Stimulated activated effector memory CD8-positive, alpha-beta T cell treated with anti-CD3 and anti-CD28 coated beads, Interleukin-12 subunit alpha, Interleukin-12 subunit beta, amount 100 ng/mL, for 72 hours (primary cell): Measurements from ENCODE around the gene MCOLN2.
A peak's percentile ranks its signal among the peaks of the same experiment; 100 is the strongest.
"Not testable (repeated sequence)": the region's sequence is repeated elsewhere in the genome, so short reads cannot be mapped to it uniquely, and the experiment has no call there.

Source experiments
- ATAC-seq: fragments of 150-1000 bp; cut with Tn5 transposase; 2 replicates; pipeline ENCODE4 v1.10.0; 2021
- DNase-seq, 2 donors: peaks; one replicate each; pipeline ENCODE4 v3.0.0; 2021 to 2022; ENCODE audit warnings: low spot score in 2 of 2
- H3K27ac Mint-ChIP-seq: one replicate; pipeline ENCODE4 v1.8.0; 2022; ENCODE audit warnings: mild to moderate bottlenecking, mixed read lengths
- H3K36me3 Mint-ChIP-seq: one replicate; pipeline ENCODE4 v1.8.0; 2022; ENCODE audit warnings: mild to moderate bottlenecking, mixed read lengths
- H3K4me1 Mint-ChIP-seq: one replicate; pipeline ENCODE4 v1.8.0; 2022; ENCODE audit warnings: mixed read lengths
- H3K4me3 Mint-ChIP-seq: one replicate; pipeline ENCODE4 v1.8.0; 2022; ENCODE audit warnings: mild to moderate bottlenecking, mixed read lengths
- H3K9me3 Mint-ChIP-seq: one replicate; pipeline ENCODE4 v1.8.0; 2022; ENCODE audit warnings: mixed read lengths

Gene MCOLN2

GRCh38 chr1:84997667-84998600 is 1.0 kb upstream of the MCOLN2 start:
- no peaks in the 10 kb centered on the region for H3K9me3 Mint-ChIP-seq
- H3K4me3 Mint-ChIP-seq = peak overlapping the region; percentile 93
- H3K4me1 Mint-ChIP-seq = peaks cover 30% of the 10 kb centered on the region
- no peak for ATAC-seq
- H3K27ac Mint-ChIP-seq = peak overlapping the region; percentile 74
- H3K36me3 Mint-ChIP-seq = peaks cover 5% of the 10 kb centered on the region
- DNase-seq = peak in 1 of 2 donors; percentile 64

GRCh38 chr1:84995484-84996334 is 1.2 kb downstream of the MCOLN2 start:
- H3K4me1 Mint-ChIP-seq = peaks cover 48% of the 10 kb centered on the region
- H3K27ac Mint-ChIP-seq = peak overlapping the region; percentile 82
- peak in 1 of 2 donors; percentile 75 for DNase-seq
- peaks cover 26% of the 10 kb centered on the region for H3K36me3 Mint-ChIP-seq
- ATAC-seq = peak; percentile 50
- peak overlapping the region; percentile 93 for H3K4me3 Mint-ChIP-seq
- no peaks in the 10 kb centered on the region for H3K9me3 Mint-ChIP-seq

GRCh38 chr1:84991097-84991920 is 5.6 kb downstream of the MCOLN2 start:
- Mint-ChIP-seq H3K4me1 (peaks cover 44% of the 10 kb centered on the region), H3K36me3 (peaks cover 38% of the 10 kb centered on the region)
- ATAC-seq = peak; percentile 83

GRCh38 chr1:84988588-84988987 is 8.3 kb downstream of the MCOLN2 start:
- peak overlapping the region; percentile 53 for H3K27ac Mint-ChIP-seq
- H3K4me3 Mint-ChIP-seq = peak overlapping the region; percentile 41
- ATAC-seq = peak; percentile 90
- peaks cover 46% of the 10 kb centered on the region for H3K4me1 Mint-ChIP-seq
- H3K9me3 Mint-ChIP-seq = no peaks in the 10 kb centered on the region
- DNase-seq = no peak
- peaks cover 57% of the 10 kb centered on the region for H3K36me3 Mint-ChIP-seq

More at GRCh38 chr1:84991097-84991920, 5.6 kb downstream of the MCOLN2 start:
- peak overlapping the region; percentile 54 for H3K27ac Mint-ChIP-seq
- no peak for DNase-seq
- no peaks in the 10 kb centered on the region for H3K9me3 Mint-ChIP-seq
- H3K4me3 Mint-ChIP-seq = peak overlapping the region; percentile 93

- H3K27ac Mint-ChIP-seq, DNase-seq, ATAC-seq, H3K4me3 Mint-ChIP-seq, H3K9me3 Mint-ChIP-seq: not testable (repeated sequence)
- Mint-ChIP-seq H3K36me3 (peaks cover 55% of the 10 kb centered on the region), H3K4me1 (peaks cover 31% of the 10 kb centered on the region)
Observed at GRCh38 chr1:84986561-84986960, 10.4 kb downstream of the MCOLN2 start.

- Mint-ChIP-seq H3K27ac (no peak overlapping the region), H3K36me3 (peaks cover 52% of the 10 kb centered on the region), H3K4me3 (no peak overlapping the region), H3K9me3 (peaks cover 5% of the 10 kb centered on the region), H3K4me1 (peaks cover 30% of the 10 kb centered on the region)
- ATAC-seq (no peak), DNase-seq (no peak)
Observed at GRCh38 chr1:84985365-84985764, 11.5 kb downstream of the MCOLN2 start.

GRCh38 chr1:84982395-84982794 is 14.5 kb downstream of the MCOLN2 start:
- no peak for ATAC-seq
- Mint-ChIP-seq H3K27ac (no peak overlapping the region), H3K4me3 (no peak overlapping the region), H3K4me1 (peaks cover 46% of the 10 kb centered on the region), H3K36me3 (peaks cover 47% of the 10 kb centered on the region), H3K9me3 (peaks cover 5% of the 10 kb centered on the region)
- no peak for DNase-seq

- peak overlapping the region; percentile 10 for H3K27ac Mint-ChIP-seq
- peaks cover 31% of the 10 kb centered on the region for H3K36me3 Mint-ChIP-seq
- no peak for DNase-seq
- no peaks in the 10 kb centered on the region for H3K9me3 Mint-ChIP-seq
- H3K4me1 Mint-ChIP-seq = peaks cover 78% of the 10 kb centered on the region
- peak; percentile 51 for ATAC-seq
- peak overlapping the region; percentile 9 for H3K4me3 Mint-ChIP-seq
Observed at GRCh38 chr1:84975035-84975434, 21.9 kb downstream of the MCOLN2 start.

GRCh38 chr1:84973498-84974334 is 23.2 kb downstream of the MCOLN2 start:
- ATAC-seq = no peak

GRCh38 chr1:84972377-84972987 is 24.4 kb downstream of the MCOLN2 start:
- peaks cover 47% of the 10 kb centered on the region for H3K36me3 Mint-ChIP-seq
- peak overlapping the region; percentile 45 for H3K4me3 Mint-ChIP-seq
- H3K9me3 Mint-ChIP-seq = no peaks in the 10 kb centered on the region
- peaks cover 81% of the 10 kb centered on the region for H3K4me1 Mint-ChIP-seq
- ATAC-seq (no peak), DNase-seq (no peak)
- peak overlapping the region; percentile 53 for H3K27ac Mint-ChIP-seq

More at GRCh38 chr1:84973498-84974334, 23.2 kb downstream of the MCOLN2 start:
- Mint-ChIP-seq H3K4me3 (peak overlapping the region; percentile 45), H3K36me3 (peaks cover 44% of the 10 kb centered on the region), H3K27ac (peak overlapping the region; percentile 10), H3K9me3 (no peaks in the 10 kb centered on the region), H3K4me1 (peaks cover 78% of the 10 kb centered on the region)
- DNase-seq = no peak

GRCh38 chr1:84971957-84972356 is 25.0 kb downstream of the MCOLN2 start:
- peak overlapping the region; percentile 53 for H3K27ac Mint-ChIP-seq
- DNase-seq = no peak
- H3K4me3 Mint-ChIP-seq = peak overlapping the region; percentile 45
- H3K4me1 Mint-ChIP-seq = peaks cover 85% of the 10 kb centered on the region
- H3K9me3 Mint-ChIP-seq = no peaks in the 10 kb centered on the region
- no peak for ATAC-seq
- peaks cover 47% of the 10 kb centered on the region for H3K36me3 Mint-ChIP-seq

GRCh38 chr1:84969489-84970250 is 27.2 kb downstream of the MCOLN2 start:
- peak overlapping the region; percentile 68 for H3K27ac Mint-ChIP-seq
- peak; percentile 93 for ATAC-seq
- H3K36me3 Mint-ChIP-seq = peaks cover 52% of the 10 kb centered on the region

GRCh38 chr1:84968865-84969264 is 28.0 kb downstream of the MCOLN2 start:
- H3K27ac Mint-ChIP-seq = peak overlapping the region; percentile 68
- H3K4me1 Mint-ChIP-seq = peaks cover 62% of the 10 kb centered on the region
- DNase-seq = no peak
- no peak overlapping the region for H3K4me3 Mint-ChIP-seq
- ATAC-seq = no peak
- no peaks in the 10 kb centered on the region for H3K9me3 Mint-ChIP-seq
- H3K36me3 Mint-ChIP-seq = peaks cover 52% of the 10 kb centered on the region

More at GRCh38 chr1:84969489-84970250, 27.2 kb downstream of the MCOLN2 start:
- peak; percentile 31 to 85 for DNase-seq
- H3K4me3 Mint-ChIP-seq = peak overlapping the region; percentile 51
- H3K9me3 Mint-ChIP-seq = no peaks in the 10 kb centered on the region
- H3K4me1 Mint-ChIP-seq = peaks cover 70% of the 10 kb centered on the region
